Activated T-cell treated with anti-CD3 and anti-CD28 coated beads for 1 hour (primary cell): ENCODE data around the gene ACBD6.
"Not testable (repeated sequence)": the region's sequence is repeated elsewhere in the genome, so short reads cannot be mapped to it uniquely, and the experiment has no call there.

Source experiments
- DNase-seq: peaks from one replicate; pipeline ENCODE4 v3.0.0-alpha.2; 2020; ENCODE audit warnings: low read depth

Gene ACBD6

DNA sequence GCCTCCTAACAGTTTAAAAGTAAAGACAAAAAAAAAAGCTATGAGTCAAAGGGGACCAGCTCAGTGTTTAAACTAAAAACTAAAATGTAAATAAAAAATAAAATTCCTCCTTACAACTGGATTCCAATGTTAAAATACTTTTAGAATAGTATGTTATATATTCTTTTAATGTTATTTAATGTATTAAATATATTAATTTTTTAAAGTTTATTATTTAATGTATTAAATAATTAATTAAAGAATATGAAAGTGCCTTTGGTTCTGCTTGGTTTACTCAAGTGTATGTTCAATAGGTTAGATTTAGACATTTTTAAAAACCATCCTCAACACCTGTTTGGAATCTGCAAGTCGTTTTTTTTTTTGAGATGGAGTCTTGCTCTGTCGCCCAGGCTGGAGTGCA is 13.1 kb downstream of the ACBD6 start:
- DNase-seq: no peak

DNA sequence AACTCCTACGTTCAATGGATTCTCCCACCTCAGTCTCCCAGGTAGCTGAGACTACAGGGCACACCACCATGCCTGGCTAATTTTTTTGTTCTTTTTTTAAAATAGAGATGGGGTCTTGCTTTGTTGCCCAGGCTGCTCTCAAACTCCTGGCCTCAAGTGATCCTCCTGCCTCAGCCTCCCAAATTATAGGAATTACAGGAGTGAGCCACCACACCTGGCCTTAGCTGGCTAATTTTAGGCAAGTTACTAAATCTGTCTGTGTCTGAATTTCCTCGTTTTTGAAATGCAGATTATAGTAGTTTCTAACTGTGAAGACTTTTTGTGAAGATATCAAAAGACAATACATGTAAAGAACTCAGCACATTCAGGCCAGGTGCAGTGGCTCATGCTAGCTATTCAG is 13.7 kb downstream of the ACBD6 start:
- no peak for DNase-seq

DNA sequence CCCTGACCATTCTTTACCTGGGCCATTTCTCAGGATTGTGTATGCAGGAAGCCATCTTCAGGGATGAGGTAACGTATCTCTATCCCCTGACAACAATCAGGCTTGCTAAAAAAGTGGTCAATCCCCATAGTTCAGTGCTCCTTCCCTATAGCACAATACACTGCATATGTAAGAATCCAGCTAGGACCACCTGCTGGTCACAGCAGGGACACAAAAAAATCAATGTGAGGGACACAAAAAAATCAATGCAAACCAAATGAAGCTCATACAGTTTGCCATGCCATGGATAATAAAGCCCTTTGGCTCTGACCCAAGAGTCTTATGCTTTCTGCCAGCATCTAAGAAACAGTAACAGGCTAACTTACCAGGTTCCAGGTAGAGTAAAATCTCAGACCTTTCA is 16.3 kb downstream of the ACBD6 start:
- DNase-seq: no peak

DNA sequence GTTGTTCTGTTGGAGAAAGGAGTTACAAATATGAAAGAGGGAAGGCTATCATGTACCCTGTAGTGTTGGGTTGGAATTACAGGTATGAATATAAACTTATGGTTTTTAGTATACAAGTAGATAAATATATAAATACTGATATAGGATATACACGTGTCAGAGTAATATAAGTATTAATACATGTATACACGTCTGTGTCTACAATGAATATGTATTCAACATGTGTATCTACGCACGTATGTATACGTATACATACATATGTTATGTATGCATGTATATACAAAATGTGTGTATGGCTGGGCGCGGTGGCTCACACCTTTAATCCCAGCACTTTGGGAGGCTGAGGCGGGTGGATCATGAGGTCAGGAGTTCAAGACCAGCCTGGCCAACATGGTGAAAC is 17.9 kb downstream of the ACBD6 start:
- DNase-seq: no peak

DNA sequence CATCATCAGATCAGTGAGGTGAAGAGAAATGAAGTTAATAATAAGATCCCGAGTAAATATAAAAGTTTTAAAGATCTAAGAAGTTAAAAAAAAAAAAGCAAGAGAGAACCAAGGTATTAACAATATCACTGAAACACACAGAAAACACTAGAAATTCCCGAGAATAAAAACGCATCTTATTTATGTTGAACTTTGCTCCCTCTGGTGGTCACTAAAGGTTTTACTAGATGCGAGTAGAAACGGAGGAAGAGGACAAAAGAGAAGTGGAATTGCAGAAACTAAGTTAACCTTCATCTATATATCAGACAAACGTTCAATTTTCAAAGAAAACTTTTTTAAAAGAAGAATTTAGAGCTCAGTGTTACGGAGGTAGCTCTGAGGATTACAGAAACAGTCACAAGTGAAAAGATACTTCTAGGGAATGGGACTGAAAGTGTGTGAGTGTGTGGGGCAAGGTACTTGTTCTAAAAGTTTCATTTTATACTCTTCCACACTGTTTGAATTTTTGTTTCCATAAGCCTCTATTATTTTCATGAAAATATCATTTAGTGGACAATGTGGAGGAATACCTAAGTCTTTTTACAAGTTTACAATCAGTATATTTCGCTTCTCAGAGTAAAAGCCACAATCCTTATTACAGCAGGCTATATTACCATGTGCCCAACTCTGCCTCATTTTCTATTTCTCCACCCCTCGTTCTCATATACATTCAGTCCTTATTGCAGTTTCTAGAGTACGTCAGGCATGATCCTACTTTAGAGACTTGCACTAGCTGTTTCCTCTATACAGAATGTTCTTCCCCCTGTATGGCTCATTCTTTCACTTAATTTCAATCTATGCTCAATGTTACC is 19.7 kb downstream of the ACBD6 start:
- DNase-seq: no peak

DNA sequence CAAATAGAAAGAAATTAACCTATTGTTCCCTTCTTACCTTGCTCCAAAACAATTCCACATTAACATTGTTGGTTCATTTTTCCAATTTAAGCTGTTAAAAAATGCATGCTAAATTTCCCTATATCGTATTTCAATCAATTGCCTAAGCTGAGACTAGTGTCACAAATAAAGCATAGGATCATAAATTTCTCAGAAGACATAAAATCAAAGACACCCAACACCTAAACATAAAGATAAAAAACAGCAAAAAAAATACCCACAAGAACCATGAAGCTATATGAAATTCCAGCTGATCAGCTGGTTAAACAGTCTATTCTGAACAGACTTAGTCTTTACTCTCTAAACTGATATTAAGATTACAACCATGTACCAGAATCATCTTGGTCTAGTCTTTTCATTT is 32.3 kb downstream of the ACBD6 start:
- no peak for DNase-seq

DNA sequence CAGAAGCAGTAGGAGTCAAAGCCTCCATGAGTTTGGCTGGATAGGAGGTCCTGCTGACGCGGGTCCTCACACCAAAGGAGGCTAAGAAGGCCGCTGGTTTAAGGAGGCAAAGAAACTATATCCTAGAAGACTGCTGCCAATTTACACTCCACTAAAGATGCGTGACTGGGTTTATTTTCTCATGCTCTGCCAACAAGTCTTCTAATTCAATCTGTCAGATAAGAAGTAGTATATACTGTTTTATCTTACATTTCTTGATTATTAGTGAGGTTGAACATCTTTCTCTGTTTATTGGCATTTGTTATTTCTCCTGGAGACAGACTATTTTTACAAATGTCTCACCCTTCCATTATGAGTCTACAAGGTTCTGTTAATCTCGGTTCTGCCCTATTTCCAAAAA is 34.1 kb downstream of the ACBD6 start:
- no peak for DNase-seq

DNA sequence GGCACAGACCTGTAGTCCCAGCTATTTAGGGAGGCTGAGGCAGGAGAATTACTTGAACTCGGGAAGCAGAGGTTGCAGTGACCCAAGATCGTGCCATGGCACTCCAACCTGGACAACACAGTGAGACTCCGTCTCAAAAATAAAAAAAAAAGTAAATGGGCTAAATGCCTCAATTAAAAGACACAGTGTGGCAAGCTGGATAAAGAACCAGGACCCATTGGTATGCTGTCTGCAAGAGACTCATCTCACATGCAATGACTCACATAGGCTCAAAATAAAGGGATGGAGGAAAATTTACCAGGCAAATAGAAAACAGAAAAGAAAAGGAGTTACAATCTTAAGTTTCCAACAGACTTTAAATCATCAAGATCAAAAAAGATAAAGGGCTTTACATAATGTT is 40.3 kb downstream of the ACBD6 start:
- DNase-seq: no peak

DNA sequence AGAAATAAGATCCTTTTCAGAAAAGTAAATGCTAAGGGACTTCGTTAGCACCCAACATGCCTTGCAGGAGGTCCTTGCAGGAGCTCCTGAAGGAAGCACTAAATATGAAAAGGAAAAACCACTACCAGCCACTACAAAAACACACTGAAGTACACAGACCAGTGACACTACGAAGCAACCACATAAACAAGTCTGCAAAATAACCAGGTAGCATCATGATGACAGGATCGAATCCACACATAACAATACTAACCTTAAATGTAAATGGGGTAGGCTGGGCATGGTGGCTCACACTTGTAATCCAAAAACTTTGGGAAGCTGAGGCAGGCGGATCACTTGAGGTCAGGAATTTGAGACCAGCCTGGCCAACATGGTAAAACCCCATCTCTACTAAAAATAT is 40.7 kb downstream of the ACBD6 start:
- not testable (repeated sequence) for DNase-seq

DNA sequence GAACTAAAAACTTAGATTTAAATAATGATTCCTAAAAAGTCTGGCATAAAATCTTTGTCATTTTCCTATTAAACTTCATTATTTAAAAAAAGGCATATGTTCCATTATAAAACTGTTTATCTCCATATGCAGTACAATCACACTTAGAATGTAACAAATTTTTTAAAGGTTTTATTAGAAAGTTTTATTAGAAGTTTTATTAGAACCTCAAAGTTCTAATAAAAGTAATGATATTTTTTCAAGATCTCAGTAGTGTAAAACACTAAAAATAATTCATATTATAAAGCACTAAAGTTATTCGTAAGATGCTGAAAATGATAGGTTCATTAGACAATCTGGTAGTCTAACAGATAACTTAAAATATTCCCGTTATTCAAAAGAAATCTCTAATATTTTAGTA is 43.6 kb downstream of the ACBD6 start:
- no peak for DNase-seq

DNA sequence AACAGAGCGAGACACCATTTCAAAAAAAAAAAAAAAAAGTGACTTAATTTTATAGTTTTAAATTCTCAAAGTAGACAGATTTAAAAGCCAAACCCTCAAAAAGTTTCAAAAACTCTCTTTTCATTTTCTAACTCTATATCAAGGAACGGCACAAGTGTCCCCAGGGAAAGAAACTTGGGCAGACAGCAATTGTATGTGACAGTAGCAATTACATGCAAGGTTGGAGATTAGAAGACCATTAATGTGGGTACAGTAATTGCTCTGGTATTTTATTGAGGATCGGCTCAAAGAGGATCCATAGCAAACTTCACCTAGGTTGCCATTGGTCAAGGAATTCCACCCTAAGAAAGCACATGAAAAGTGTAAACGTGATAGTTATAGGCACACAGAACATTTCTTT is 46.2 kb downstream of the ACBD6 start:
- no peak for DNase-seq

DNA sequence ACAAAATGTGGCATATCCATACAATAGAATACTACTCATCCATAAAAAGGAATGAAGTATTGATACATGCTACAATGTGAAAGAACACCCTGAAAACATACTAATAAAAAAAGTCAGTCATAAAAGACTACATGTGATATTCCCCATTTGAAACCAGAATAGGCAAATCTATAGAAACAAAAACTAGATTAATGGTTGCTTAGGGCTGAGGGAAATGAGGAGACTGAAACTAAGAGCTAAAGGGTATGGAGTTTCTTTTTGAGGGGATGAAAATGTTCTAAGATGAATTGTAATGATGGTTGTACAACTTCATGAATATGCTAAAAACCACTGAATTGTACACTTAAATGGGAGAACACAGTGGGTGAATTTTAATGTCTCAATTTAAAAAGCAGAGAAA is 50.9 kb downstream of the ACBD6 start:
- no peak for DNase-seq

DNA sequence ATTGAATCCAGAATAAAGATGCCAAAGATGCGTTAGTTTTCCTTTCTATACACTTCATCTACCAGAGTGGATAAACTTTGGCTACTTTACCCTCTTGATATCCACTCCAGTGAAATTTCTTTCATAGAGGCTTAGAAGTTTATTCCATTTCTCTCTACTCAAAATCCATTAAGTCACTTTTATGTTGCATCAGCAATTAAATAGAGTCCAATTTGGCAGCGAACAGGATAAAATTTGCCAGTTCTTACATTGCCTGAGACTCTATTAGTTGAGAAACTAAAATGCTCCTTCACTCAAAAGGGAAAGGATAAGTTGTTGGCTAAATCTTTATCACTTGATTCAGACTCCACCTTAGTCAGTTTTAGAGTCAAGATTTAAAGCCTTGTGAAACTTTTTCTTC is 57.9 kb downstream of the ACBD6 start:
- no peak for DNase-seq

DNA sequence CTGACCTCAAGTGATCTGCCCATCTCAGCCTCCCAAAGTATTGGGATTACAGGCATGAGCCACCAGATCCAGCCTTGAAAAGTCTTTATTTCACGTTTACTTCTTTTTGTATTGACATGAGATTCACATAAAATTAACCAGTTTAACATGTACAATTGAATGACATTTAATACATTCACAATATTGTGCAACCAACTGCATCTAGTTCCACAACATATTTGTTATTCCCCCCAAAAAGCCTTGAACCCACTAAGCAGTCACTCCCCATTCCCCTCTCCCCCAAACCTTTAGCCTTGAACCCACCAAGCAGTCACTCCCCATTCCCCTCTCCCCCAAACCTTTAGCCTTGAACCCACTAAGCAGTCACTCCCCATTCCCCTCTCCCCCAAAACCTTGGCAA is 62.0 kb downstream of the ACBD6 start:
- DNase-seq: no peak

DNA sequence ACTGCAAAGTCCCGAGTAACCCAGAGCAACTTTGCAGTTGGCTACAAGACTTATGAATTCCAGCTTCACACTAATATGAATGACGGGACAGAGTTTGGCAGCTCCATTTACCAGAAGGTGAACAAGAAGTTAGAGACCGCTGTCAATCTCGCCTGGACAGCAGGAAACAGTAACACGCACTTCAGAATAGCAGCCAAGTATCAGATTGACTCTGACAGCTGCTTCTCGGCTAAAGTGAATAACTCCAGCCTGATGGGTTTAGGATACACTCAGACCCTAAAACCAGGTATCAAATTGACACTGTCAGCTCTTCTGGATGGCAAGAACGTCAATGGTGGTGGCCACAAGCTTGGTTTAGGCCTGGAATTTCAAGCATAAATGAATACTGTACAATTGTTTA is 66.8 kb downstream of the ACBD6 start:
- DNase-seq: no peak

DNA sequence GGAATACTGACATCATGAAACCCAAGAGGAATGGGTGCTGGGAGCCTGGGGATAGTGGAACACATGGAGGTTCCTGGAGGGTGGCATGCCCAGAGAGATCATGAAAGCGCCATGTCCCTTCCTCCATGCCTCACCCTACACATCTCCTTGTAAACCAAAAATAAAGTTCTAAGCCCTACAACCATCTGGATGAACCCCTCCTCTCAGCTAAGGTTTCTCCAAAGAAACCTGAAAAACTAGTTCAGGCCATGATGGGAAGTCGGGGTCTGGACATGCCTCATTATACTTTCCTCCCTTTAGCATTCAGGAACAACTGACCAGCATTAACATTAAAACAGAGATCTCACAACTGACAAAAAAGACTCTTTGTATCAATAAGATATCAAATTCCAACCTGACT is 68.5 kb downstream of the ACBD6 start:
- DNase-seq: no peak

DNA sequence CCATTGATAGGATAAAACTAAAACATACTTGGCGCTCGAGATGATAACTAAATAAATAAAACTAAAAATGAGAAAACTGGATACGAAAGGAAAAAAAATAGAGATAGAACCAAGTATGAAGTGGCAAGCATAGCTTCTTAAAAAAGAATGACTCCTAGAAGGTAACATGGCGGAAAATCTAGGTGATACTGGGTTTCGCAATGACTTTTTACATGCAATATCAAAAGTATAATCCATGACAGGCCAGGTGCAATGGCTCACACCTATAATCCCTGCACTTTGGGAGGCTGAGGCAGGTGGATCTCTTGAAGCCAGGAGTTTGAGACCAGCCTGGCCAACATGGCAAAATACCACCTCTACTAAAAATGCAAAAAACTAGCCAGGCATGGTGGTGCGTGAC is 70.7 kb downstream of the ACBD6 start:
- no peak for DNase-seq

DNA sequence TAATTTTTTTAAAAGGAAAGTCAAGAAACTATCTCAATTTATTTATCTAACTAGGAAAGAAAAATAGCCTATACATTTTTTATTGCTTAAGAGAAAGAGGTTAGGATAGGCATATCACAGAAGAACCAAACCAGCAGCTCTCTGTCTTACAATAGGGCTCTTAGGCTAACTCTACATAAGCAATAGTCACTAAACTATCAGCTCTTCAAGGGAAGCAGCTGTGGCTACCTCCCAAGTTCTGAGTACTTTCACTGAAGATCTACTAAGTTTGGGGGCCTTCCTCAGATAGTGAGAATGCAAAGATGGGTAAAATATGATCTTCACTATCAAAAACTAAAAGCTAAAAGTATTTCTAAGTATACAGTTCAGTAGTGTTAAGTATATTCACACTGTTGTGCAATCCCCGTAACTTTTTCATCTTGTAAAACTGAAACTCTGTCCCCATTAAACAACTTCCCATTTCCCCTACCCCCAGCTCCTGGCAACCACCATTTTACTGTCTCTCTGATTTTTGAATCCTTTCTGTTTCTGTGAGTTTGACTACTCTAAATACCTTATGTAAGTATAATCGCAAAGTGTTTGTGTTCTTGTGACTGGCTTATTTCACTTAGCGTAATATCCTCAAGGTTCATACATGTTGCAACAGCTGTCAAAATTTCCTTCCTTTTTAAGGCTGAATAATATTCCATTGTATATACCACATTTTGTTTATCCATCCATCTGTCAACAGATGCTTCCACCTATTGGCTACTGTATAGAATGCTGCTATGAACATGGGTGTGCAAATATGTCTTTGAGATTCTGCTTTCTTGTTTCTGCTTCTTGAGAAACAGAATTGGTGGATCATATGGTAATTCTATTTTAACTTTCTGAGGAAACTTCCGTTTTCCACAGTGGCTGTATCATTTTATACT is 73.3 kb downstream of the ACBD6 start:
- no peak for DNase-seq

DNA sequence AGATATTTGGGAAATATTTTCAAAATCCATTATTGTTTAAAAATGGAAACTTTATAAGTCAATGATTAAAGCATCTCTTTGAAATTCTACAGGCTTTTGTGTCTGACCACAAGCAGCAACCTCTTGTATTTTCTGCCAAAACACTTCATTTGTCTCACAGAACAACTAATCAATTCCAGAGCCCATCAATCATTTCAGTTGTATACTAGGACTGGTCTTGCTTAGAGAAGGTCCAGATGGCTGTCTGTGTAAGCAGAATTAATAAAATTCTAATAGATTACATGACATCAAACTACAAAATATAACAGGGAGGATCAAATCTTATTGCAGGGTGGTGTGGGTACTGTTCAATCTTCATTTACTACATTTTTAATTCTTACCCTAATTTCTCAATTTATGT is 76.4 kb downstream of the ACBD6 start:
- no peak for DNase-seq

DNA sequence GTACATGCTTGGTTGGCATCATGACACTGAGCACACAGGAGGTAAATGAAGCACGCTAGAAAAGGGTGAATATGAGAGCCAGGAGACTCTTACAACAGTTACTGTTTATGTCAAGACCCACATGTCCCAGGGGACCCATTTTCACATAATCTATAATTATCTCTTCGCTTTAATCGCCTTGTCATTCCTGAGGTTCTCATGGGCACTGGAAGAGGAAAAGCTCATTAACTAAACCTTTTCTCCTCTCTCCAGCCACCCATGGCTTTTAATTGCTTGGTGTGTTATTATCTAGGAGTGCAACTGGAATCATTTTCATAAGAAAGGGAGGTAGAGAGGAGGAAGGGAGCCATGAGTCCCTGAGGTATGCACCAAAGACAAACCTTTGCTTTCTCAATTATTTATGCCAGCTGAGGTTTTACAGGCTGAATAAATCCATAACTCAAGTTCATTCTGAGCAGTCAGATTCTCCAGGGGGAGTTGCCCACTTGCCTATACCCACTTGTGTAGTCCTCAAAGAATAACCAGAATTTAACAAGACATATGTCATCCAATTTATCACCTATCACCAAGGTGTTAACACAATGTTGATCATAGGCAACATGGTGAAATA is 77.4 kb downstream of the ACBD6 start:
- no peak for DNase-seq

DNA sequence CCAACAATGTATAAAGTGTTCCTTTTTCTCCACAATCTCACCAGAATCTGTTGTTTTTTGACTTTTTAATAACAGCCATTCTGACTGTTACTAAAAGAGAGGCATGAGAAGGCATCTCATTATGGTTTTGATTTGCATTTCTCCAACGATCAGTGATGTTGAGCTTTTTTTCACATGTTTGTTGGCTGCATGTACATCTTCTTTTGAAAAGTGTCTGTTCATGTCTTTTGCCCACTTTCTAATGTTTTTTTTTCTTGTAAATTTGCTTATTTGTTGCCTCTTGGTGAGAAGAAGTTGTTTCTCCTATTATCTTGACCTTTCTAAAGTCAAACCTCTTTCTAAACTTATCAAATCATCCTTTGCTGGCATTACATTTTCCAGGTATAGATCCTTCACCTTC is 80.8 kb downstream of the ACBD6 start:
- no peak for DNase-seq

DNA sequence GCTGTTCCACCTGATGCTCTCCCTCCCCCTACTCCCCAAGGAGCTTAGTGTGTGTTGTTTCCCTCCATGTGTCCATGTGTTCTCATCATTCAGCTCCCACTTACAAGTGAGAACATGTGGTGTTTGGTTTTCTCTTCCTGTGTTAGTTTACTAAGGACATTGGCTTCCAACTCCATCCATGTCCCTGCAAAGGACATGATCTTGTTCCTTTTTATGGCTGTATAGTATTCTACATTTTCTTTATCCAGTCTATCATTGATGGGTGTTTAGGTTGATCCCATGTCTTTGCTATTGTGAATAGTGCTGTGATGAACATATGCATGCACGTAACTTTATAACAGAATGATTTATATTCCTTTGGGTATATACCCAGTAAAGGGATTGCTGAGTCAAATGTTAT is 81.2 kb downstream of the ACBD6 start:
- DNase-seq: not testable (repeated sequence)
